Measurements from ENCODE around the gene FRMPD4. TPM values are rescaled to one million over a fixed set of nuclear protein-coding genes. Genes with fewer than 3 reads are reported as not detected.

Gene FRMPD4
- total RNA-seq, 1 experiment from 2014 or later = not detected

DNA sequence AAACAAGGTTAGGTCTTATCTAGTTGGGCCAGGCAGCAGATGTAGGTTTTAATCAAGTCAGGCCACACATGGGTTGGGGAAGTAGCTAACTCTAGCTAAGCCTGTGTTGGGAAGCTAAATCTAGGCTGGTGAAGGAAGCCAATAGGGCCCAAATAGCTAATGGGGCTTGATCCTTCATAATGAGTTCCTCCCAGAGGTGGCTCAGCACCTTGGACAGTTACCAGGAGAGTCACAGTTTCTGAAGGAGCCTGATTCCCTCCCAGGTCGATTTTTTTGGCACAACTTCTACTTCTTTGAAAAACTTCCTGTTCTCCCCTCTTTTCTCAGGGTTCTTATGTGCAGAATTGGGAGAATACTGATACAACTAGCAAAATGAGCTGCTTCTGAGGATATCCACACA, 410.5 kb downstream of the FRMPD4 start:
- H3K9me3 ChIP-seq = no peaks in the 10 kb centered on the region
- ChIA-PET CTCF (interaction anchor here (0.6 kb wide), 1 partner anchor 306 kb away, joined by 3 read pairs; no protein-coding TSS in a partner anchor), POLR2A (no interaction called here)
- TF ChIP-seq, protein P1, sequence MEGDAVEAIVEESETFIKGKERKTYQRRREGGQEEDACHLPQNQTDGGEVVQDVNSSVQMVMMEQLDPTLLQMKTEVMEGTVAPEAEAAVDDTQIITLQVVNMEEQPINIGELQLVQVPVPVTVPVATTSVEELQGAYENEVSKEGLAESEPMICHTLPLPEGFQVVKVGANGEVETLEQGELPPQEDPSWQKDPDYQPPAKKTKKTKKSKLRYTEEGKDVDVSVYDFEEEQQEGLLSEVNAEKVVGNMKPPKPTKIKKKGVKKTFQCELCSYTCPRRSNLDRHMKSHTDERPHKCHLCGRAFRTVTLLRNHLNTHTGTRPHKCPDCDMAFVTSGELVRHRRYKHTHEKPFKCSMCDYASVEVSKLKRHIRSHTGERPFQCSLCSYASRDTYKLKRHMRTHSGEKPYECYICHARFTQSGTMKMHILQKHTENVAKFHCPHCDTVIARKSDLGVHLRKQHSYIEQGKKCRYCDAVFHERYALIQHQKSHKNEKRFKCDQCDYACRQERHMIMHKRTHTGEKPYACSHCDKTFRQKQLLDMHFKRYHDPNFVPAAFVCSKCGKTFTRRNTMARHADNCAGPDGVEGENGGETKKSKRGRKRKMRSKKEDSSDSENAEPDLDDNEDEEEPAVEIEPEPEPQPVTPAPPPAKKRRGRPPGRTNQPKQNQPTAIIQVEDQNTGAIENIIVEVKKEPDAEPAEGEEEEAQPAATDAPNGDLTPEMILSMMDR (IDR thresholded peaks at IDR 0.05; ENCODE audit: insufficient read depth in 1 of 2, low read depth in 1 of 2, low read length in 1 of 2, severe bottlenecking in 1 of 2, unreplicated experiment in 1 of 2) = no peak
- no peaks in the 10 kb centered on the region for H3K36me3 Mint-ChIP-seq (ENCODE audit: insufficient read depth, unreplicated experiment)
- no peak overlapping the region for H3K27ac Mint-ChIP-seq (ENCODE audit: unreplicated experiment)
- intact Hi-C loops (cut with micrococcal nuclease; ENCODE audit: unreplicated experiment) = no loop called here
- H3K4me1 Mint-ChIP-seq (ENCODE audit: low read depth, unreplicated experiment) = no peaks in the 10 kb centered on the region
- no peaks in the 10 kb centered on the region for H3K36me3 ChIP-seq (ENCODE audit: control insufficient read depth, insufficient read depth, low read length)
- H3K4me3 ChIP-seq (ENCODE audit: low read depth, low read length) = no peak overlapping the region
- no TSS peak for BruUV-seq (replicated peaks)
- H3K9me3 Mint-ChIP-seq (ENCODE audit: unreplicated experiment) = no peaks in the 10 kb centered on the region
- H3K27me3 Mint-ChIP-seq (ENCODE audit: insufficient read depth, unreplicated experiment) = no peaks in the 10 kb centered on the region
- no peaks in the 10 kb centered on the region for H3K4me1 ChIP-seq
- DNase-seq = peak in 1 of 2 experiments; percentile 37
- no peaks in the 10 kb centered on the region for H3K27me3 ChIP-seq (replicated peaks; ENCODE audit: control insufficient read depth, insufficient read depth, low read length)
- no peak overlapping the region for H3K4me3 Mint-ChIP-seq (ENCODE audit: unreplicated experiment)

DNA sequence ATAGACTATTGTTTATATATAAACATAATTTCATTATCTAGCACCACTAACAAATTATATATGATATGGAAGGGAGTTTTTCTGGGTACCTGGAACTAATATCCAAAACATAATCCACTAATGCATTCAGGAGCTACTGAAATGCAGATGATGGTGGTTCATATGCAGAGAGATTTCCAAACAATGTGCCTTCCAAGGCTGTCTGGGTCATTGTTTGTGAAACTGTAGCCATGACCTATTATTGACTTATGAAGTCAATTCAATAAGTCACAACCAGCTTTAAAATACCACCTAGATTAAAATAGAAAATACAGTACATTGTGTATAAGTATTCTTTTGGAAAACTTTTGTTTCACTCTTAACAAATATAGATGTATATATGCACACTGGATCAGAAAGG, 415.9 kb downstream of the FRMPD4 start:
- ChIA-PET POLR2A (no interaction called here), CTCF (no interaction called here)
- no TSS peak for BruUV-seq (replicated peaks)
- Mint-ChIP-seq H3K9me3 (ENCODE audit: unreplicated experiment) (no peaks in the 10 kb centered on the region), H3K4me1 (ENCODE audit: low read depth, unreplicated experiment) (no peaks in the 10 kb centered on the region), H3K36me3 (ENCODE audit: insufficient read depth, unreplicated experiment) (no peaks in the 10 kb centered on the region), H3K4me3 (ENCODE audit: unreplicated experiment) (no peak overlapping the region), H3K27me3 (ENCODE audit: insufficient read depth, unreplicated experiment) (no peaks in the 10 kb centered on the region), H3K27ac (ENCODE audit: unreplicated experiment) (no peak overlapping the region)
- TF ChIP-seq, protein P1 (IDR thresholded peaks at IDR 0.05; ENCODE audit: insufficient read depth in 1 of 2, low read depth in 1 of 2, low read length in 1 of 2, severe bottlenecking in 1 of 2, unreplicated experiment in 1 of 2) = no peak
- H3K4me3 ChIP-seq (ENCODE audit: low read depth, low read length) = no peak overlapping the region
- H3K36me3 ChIP-seq (ENCODE audit: control insufficient read depth, insufficient read depth, low read length) = no peaks in the 10 kb centered on the region
- H3K9me3 ChIP-seq = no peaks in the 10 kb centered on the region
- no peaks in the 10 kb centered on the region for H3K4me1 ChIP-seq
- intact Hi-C loops (cut with micrococcal nuclease; ENCODE audit: unreplicated experiment) = no loop called here
- no peaks in the 10 kb centered on the region for H3K27me3 ChIP-seq (replicated peaks; ENCODE audit: control insufficient read depth, insufficient read depth, low read length)
- no peak for DNase-seq

DNA sequence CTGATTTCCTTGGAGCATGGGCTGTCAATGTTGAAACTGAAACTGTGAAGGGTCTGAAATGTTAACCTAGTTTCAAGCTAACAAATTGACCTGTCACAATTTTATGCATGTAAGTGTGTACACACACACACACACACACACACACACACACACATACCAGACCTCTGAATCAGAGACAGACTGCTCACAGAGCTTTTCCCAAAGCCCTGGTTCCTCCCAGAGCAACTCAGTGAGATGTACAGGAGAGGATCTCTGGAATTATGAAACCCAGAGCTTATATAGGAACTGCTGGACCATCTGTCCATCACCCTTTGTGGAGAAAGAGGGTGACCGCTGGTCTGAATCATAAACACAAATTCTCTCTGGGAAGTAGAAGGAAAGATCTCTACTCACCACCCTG, 424.8 kb downstream of the FRMPD4 start:
- H3K9me3 ChIP-seq = no peaks in the 10 kb centered on the region
- H3K27me3 ChIP-seq (replicated peaks; ENCODE audit: control insufficient read depth, insufficient read depth, low read length) = no peaks in the 10 kb centered on the region
- ChIA-PET CTCF (no interaction called here), POLR2A (no interaction called here)
- Mint-ChIP-seq H3K9me3 (ENCODE audit: unreplicated experiment) (no peaks in the 10 kb centered on the region), H3K4me1 (ENCODE audit: low read depth, unreplicated experiment) (no peaks in the 10 kb centered on the region), H3K4me3 (ENCODE audit: unreplicated experiment) (no peak overlapping the region), H3K27me3 (ENCODE audit: insufficient read depth, unreplicated experiment) (peaks cover 2% of the 10 kb centered on the region), H3K36me3 (ENCODE audit: insufficient read depth, unreplicated experiment) (no peaks in the 10 kb centered on the region), H3K27ac (ENCODE audit: unreplicated experiment) (no peak overlapping the region)
- intact Hi-C loops (cut with micrococcal nuclease; ENCODE audit: unreplicated experiment) = no loop called here
- DNase-seq = no peak
- no peaks in the 10 kb centered on the region for H3K4me1 ChIP-seq
- no TSS peak for BruUV-seq (replicated peaks)
- TF ChIP-seq, protein P1 (IDR thresholded peaks at IDR 0.05; ENCODE audit: insufficient read depth in 1 of 2, low read depth in 1 of 2, low read length in 1 of 2, severe bottlenecking in 1 of 2, unreplicated experiment in 1 of 2) = no peak
- H3K36me3 ChIP-seq (ENCODE audit: control insufficient read depth, insufficient read depth, low read length) = no peaks in the 10 kb centered on the region
- H3K4me3 ChIP-seq (ENCODE audit: low read depth, low read length) = no peak overlapping the region
